Mucosa of descending colon (tissue), 3 donors: ENCODE data around the gene CD3D. TPM values are rescaled to one million over a fixed set of nuclear protein-coding genes. Genes with fewer than 3 reads are reported as not detected.

Experiments used
- ATAC-seq: fragments of 200-7000 bp; cut with Tn5 transposase; one replicate; pipeline ENCODE4 v1.9.1; 2020; ENCODE audit warnings: mild to moderate bottlenecking, moderate library complexity
- DNase-seq, 3 donors: peaks; one replicate each; pipeline ENCODE4 v3.0.0-alpha.2; 2020
- H3K36me3 ChIP-seq: fragments of 200-600 bp; one replicate; pipeline ENCODE4 v1.8.0; 2021; ENCODE audit warnings: low read depth, mild to moderate bottlenecking
- H3K4me1 ChIP-seq: fragments of 200-600 bp; one replicate; pipeline ENCODE4 v1.8.0; 2021; ENCODE audit warnings: low read depth, mild to moderate bottlenecking
- H3K4me3 ChIP-seq: fragments of 200-600 bp; one replicate; pipeline ENCODE4 v1.8.0; 2021; ENCODE audit warnings: mild to moderate bottlenecking
- H3K9me3 ChIP-seq: fragments of 200-600 bp; one replicate; pipeline ENCODE4 v1.8.0; 2021; ENCODE audit warnings: mild to moderate bottlenecking
- CTCF ChIP-seq: fragments of 200-600 bp; IDR thresholded peaks from one replicate; pipeline ENCODE4 v1.8.0; 2022; ENCODE audit warnings: antibody characterized with exemption, mild to moderate bottlenecking
- intact Hi-C, 2 donors: fragments of 100-400 bp; cut with DNase I in 1 of 2; cut with micrococcal nuclease in 1 of 2; formaldehyde crosslinking; loops; one replicate each; pipeline versions ENCODE4 v1.11.0 to v1.11.1; 2022; cut with DNase I, micrococcal nuclease
- total RNA-seq, 3 donors: library from RNA; stranded (reverse); fragmentation: NEBNext Ultra II Directional in 2 of 3; extraction: Animal tissue kit (Norgen Biotek cat#: 25700) in 2 of 3; gene quantifications; one replicate each; pipeline versions ENCODE4 v1.2.1 to v1.2.4, GENCODE V29; 2021 to 2023
- donor health status: DM: no; HTN: no; CAD: no; lungs with moderate emphysema.
- donor health status: DM: no; HTN: no; CAD: no.
- donor health status: DM: no; HTN: yes; CAD: no.

Gene CD3D
- total RNA-seq, 3 donors from 2014 or later = 4.9 to 8.1 (median 7.7) TPM

GRCh38 chr11:118339281-118339961, 3.1 kb downstream of the CD3D start:
- intact Hi-C loops = no loop called here
- ATAC-seq (no peak), DNase-seq (no peak)
- H3K4me3 ChIP-seq = no peak overlapping the region
- TF ChIP-seq CTCF = no peak
- H3K4me1 ChIP-seq = no peaks in the 10 kb centered on the region
- H3K9me3 ChIP-seq = no peaks in the 10 kb centered on the region
- H3K36me3 ChIP-seq = no peaks in the 10 kb centered on the region

DNA sequence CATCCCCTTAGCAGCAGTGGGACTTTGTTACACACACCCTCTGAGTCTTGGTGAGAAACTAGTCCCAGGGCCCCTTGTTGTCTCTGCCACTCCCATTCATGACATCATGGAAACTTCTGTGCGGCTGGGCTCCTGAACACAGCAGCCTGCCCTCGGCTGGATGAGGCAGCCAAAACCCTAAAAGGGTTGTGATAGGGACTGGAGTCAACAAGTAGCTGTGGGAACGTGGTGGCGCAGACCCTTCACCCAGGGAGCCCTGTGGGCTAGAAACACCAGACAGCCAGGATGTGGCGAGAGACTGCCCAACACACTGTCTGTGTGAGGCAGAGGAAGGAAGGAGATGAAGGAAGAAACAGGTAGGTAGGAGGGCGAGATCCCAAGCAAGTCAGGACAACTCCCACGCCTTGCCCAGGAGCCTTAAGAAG, 3.9 kb downstream of the CD3D start:
- Histone ChIP-seq H3K4me3 (no peak overlapping the region), H3K36me3 (no peaks in the 10 kb centered on the region), H3K4me1 (no peaks in the 10 kb centered on the region), H3K9me3 (no peaks in the 10 kb centered on the region)
- intact Hi-C loops = no loop called here
- TF ChIP-seq CTCF = no peak
- ATAC-seq = peak; percentile 81
- DNase-seq = peak; percentile 59 to 80 (median 68)

DNA sequence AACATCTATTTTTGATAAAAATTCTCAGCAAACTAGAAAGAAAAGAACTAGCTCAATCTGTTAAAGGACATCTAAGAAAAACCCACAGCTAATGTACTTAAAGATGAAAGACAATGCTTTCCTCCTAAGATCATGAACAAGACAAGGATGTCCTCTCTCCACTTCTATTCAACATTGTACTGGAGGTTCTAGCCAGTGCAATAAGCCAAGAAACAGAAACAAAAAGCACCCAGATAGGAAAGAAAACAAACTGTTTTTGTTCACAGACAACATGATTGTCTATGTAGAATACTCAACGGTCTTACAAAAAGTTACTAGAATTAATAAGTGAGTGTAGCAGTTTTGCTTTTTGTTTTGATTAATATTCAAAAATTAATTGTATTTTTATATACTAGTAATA, 7.8 kb downstream of the CD3D start:
- no peak for DNase-seq
- Histone ChIP-seq H3K4me1 (no peaks in the 10 kb centered on the region), H3K9me3 (no peaks in the 10 kb centered on the region), H3K36me3 (no peaks in the 10 kb centered on the region), H3K4me3 (no peak overlapping the region)
- no peak for TF ChIP-seq CTCF
- intact Hi-C loops = no loop called here
- ATAC-seq = no peak

DNA sequence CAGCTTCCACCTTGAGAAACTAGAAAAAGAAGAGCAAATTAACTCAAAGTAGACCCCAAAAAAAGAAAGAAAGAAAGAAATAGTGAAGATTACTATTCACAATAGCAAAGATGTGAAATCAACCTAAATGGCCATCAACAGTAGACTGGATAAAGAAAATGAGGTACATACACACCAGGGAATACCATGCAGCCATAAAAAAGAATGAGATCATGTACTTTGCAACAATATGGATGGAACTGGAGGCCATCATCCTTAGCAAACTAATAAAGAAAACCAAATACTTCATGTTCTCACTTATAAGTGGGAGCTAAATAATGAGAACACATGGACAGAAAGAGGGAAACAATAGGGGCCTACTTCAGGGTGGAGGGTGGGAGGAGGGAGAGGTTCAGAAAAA, 13.8 kb downstream of the CD3D start:
- H3K4me1 ChIP-seq = no peaks in the 10 kb centered on the region
- H3K9me3 ChIP-seq = no peaks in the 10 kb centered on the region
- DNase-seq (no peak), ATAC-seq (no peak)
- H3K36me3 ChIP-seq = no peaks in the 10 kb centered on the region
- intact Hi-C loops = no loop called here
- TF ChIP-seq CTCF = no peak
- H3K4me3 ChIP-seq = no peak overlapping the region

- intact Hi-C loops = no loop called here
- DNase-seq (no peak), ATAC-seq (no peak)
- no peak overlapping the region for H3K4me3 ChIP-seq
- no peaks in the 10 kb centered on the region for H3K36me3 ChIP-seq
- H3K9me3 ChIP-seq = no peaks in the 10 kb centered on the region
- TF ChIP-seq CTCF = no peak
- H3K4me1 ChIP-seq = no peaks in the 10 kb centered on the region
Observed at GRCh38 chr11:118325283-118325682, 17.2 kb downstream of the CD3D start.

DNA sequence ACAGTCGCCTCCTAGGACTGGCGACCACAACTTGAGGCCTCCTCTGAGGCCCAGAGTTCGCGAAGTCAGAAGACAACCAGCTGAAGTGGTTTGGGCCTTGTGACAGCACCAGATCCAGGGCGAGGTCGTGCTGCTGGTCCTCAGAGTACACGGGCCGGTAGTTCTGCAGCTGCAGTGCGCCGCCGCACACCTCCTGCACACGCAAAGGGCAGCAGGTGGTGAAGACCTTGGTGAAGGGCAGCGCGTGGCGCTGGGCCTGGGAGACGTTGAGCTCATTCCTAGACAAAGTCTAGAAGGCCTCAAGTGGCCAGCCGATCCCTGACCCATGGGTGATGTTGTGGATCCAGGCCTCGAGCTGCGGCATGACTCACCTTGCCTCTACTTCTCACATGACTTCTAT, 19.8 kb downstream of the CD3D start:
- Histone ChIP-seq H3K36me3 (no peaks in the 10 kb centered on the region), H3K4me1 (no peaks in the 10 kb centered on the region), H3K4me3 (no peak overlapping the region), H3K9me3 (no peaks in the 10 kb centered on the region)
- intact Hi-C loops = no loop called here
- ATAC-seq (no peak), DNase-seq (peak in 1 of 3 donors; percentile 30)
- TF ChIP-seq CTCF = no peak
